Common myeloid progenitor, CD34-positive (primary cell): Measurements from ENCODE around the gene KIF19.

Source experiments
- CTCF ChIA-PET: fragments of 350-600 bp; sonication (Branson Sonifier 250); formaldehyde crosslinking; loops from one replicate; lab custom pipeline; 2021; ENCODE audit warnings: antibody characterized with exemption; lab: Charles Lee
- POLR2A ChIA-PET: fragments of 350-600 bp; sonication (Branson Sonifier 250); formaldehyde crosslinking; loops from one replicate; lab custom pipeline; 2021; ENCODE audit warnings: antibody characterized with exemption; lab: Charles Lee
- DNase-seq, 3 donors: peaks; one replicate each; pipeline versions ENCODE4 v3.0.0 to v3.0.0-alpha.2; 2013
- H3K27ac ChIP-seq, 2 experiments: 1 replicate in 1 of 2; 2 replicates in 1 of 2; pipeline ENCODE4 v1.7.0; 2013; ENCODE audit warnings: inconsistent platforms in 2 of 2, low read length in 2 of 2, mild to moderate bottlenecking in 2 of 2, low read depth in 1 of 2, moderate library complexity in 1 of 2; ENCODE audit not compliant: severe bottlenecking in 2 of 2, insufficient read depth in 1 of 2, poor library complexity in 1 of 2
- H3K27me3 ChIP-seq, 5 experiments: replicated peaks in 2 of 5; 1 replicate in 3 of 5; 2 replicates in 2 of 5; pipeline versions ENCODE4 v1.6.1 to v1.7.0; 2013; ENCODE audit warnings: low read length in 4 of 5, mild to moderate bottlenecking in 2 of 5, moderate library complexity in 2 of 5, inconsistent platforms in 1 of 5; ENCODE audit not compliant: insufficient read depth in 5 of 5, control insufficient read depth in 4 of 5
- H3K36me3 ChIP-seq, 4 experiments: 1 replicate in 2 of 4; 2 replicates in 2 of 4; pipeline versions ENCODE4 v1.6.1 to v1.7.0; 2013; ENCODE audit warnings: low read length in 3 of 4, control low read depth in 1 of 4, mild to moderate bottlenecking in 1 of 4; ENCODE audit not compliant: control insufficient read depth in 4 of 4, insufficient read depth in 4 of 4
- H3K4me1 ChIP-seq, 4 experiments: 1 replicate in 3 of 4; 2 replicates in 1 of 4; pipeline versions ENCODE4 v1.6.1 to v1.7.1; 2013; ENCODE audit warnings: low read length in 3 of 4, mild to moderate bottlenecking in 3 of 4, control low read depth in 1 of 4, inconsistent platforms in 1 of 4, moderate library complexity in 1 of 4; ENCODE audit not compliant: control insufficient read depth in 4 of 4, insufficient read depth in 4 of 4; ENCODE audit errors: control extremely low read depth in 1 of 4
- H3K4me3 ChIP-seq, 7 experiments: 1 replicate in 4 of 7; 2 replicates in 3 of 7; pipeline versions ENCODE4 v1.5.1 to v1.7.0; 2013; ENCODE audit warnings: mild to moderate bottlenecking in 7 of 7, low read length in 6 of 7, moderate library complexity in 6 of 7, inconsistent platforms in 2 of 7, low read depth in 2 of 7, control low read depth in 1 of 7; ENCODE audit not compliant: insufficient read depth in 4 of 7, control insufficient read depth in 1 of 7; ENCODE audit errors: extremely low read depth in 1 of 7
- H3K9me3 ChIP-seq, 5 experiments: 1 replicate in 4 of 5; 2 replicates in 1 of 5; pipeline versions ENCODE4 v1.6.1 to v1.7.1; 2013; ENCODE audit warnings: low read length in 4 of 5, mild to moderate bottlenecking in 2 of 5, inconsistent platforms in 1 of 5, low read depth in 1 of 5, moderate library complexity in 1 of 5; ENCODE audit not compliant: control insufficient read depth in 4 of 5, insufficient read depth in 2 of 5; ENCODE audit errors: control extremely low read depth in 1 of 5
- WGBS: methylation state at CpG from one replicate; pipeline ENCODE4 v1.1.5; 2013; ENCODE audit not compliant: insufficient coverage; 5-methylcytosine and 5-hydroxymethylcytosine counted together

The KIF19 gene

DNA sequence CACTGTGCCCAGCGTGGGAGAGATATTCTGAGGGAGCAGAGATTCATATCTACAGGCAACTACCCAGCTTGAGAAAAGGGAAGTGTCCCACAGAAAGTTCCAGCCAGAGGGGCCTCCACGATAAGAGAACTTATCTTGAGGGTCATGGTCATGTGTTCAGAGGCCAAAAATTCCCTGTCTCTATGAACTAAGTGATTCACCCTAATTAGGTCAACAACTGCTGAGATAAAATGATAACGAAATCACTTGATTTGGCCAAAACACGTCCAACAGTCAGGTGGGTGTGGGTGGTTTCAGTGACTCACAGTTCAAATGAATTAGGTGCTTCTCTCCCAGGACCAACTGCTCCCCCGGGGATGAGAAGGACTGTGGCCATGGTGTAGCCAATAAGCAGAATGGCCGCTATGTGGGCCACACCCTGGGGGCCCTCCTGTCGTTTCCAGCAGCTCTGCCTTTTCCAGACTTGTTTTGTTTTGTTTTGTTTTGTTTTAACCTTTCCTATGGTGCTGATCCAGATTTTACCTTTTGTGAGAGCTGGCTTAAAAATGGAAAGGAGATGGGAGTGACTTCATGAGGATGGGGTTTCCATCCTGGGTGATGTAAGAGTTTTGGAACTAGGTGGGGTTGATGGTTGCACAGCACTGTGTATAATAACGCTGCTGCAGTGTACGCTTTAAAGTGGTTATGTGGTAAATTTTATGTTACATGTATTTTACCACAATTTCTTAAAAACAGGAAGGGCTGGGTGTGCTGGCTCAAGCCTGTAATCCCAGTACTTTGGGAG is 43.2 kb upstream of the KIF19 start:
- peaks cover 0 to 5% (median 0%) of the 10 kb centered on the region in 5 experiments for H3K27me3 ChIP-seq
- CTCF ChIA-PET = interaction anchor here (1.1 to 2.4 kb wide), 4 partner anchors 12 to 70 kb away, joined by 4 to 7 read pairs (median 5); partner anchors contain the start of gene TTYH2
- DNase-seq = peak; percentile 51 to 87 (median 82)
- POLR2A ChIA-PET = no interaction called here
- H3K27ac ChIP-seq = no peak overlapping the region
- WGBS = 23% methylated on average over 7 of the region's 9 CpGs
- no peaks in the 10 kb centered on the region for H3K9me3 ChIP-seq
- no peaks in the 10 kb centered on the region for H3K36me3 ChIP-seq
- peak overlapping the region in 2 of 7 experiments; percentile 2 to 33 for H3K4me3 ChIP-seq
- peaks cover 5 to 21% (median 17%) of the 10 kb centered on the region in 4 experiments for H3K4me1 ChIP-seq

DNA sequence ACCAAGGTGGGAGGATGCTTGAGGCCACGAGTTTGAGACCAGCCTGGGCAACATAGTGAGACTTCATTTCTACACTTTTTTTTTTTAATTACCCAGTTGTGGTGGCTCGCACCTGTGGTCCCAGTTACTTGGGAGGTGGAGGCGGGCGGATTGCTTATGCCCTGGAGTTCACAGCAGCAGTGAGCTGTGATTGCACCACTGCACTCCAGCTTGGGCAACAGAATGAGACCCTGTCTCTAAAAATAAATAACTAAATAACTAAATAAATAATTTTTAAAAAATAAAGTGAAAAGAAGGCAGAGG is 42.7 kb upstream of the KIF19 start:
- Histone ChIP-seq H3K4me1 (peaks cover 5 to 21% (median 17%) of the 10 kb centered on the region in 4 experiments), H3K36me3 (no peaks in the 10 kb centered on the region), H3K4me3 (no peak overlapping the region), H3K27me3 (peaks cover 0 to 5% (median 0%) of the 10 kb centered on the region in 5 experiments), H3K27ac (no peak overlapping the region), H3K9me3 (no peaks in the 10 kb centered on the region)
- CTCF ChIA-PET = interaction anchor here (1.4 to 2.4 kb wide), 2 partner anchors 12 to 70 kb away, joined by 6 to 7 read pairs; partner anchors contain the start of gene TTYH2
- DNase-seq = no peak
- POLR2A ChIA-PET = no interaction called here
- no CpG with 5 or more reads among the region's 4 CpGs for WGBS

DNA sequence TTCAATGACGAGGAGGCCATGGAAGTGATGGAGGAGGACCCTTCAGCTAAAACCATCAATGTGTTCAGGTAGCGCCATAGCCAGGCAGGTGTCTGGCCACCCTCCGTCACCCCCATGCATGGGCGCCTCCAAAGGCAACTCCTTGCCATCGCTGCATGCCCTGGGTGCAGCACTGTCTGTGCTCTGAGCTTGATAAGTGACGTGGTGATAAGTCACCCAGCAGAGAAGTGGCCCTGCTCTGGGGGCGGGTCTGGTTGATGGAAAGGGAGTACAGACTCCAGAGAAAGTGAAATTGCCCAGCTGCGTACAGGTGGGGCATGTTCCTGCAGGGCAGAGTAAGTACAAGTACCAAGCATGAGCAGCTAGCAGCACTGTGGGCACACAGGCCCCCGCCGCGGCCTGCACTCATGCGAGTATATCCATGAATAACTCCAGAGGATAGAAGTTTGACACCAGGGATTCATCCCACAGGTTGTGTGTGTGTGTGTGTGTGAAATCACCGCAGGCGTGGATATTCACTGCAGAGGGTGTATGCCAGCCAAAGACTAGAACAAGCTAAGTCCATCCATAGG is 38.9 kb upstream of the KIF19 start:
- ChIA-PET POLR2A (no interaction called here), CTCF (interaction anchor here (2.4 kb wide), 1 partner anchor 9 kb away, joined by 10 read pairs; no protein-coding TSS in a partner anchor)
- 100% methylated on average over 8 of the region's 14 CpGs for WGBS
- Histone ChIP-seq H3K36me3 (no peaks in the 10 kb centered on the region), H3K9me3 (no peaks in the 10 kb centered on the region), H3K4me3 (no peak overlapping the region), H3K27me3 (peaks cover 0 to 5% (median 0%) of the 10 kb centered on the region in 5 experiments), H3K27ac (no peak overlapping the region), H3K4me1 (peaks cover 5 to 21% (median 17%) of the 10 kb centered on the region in 4 experiments)
- DNase-seq = no peak

DNA sequence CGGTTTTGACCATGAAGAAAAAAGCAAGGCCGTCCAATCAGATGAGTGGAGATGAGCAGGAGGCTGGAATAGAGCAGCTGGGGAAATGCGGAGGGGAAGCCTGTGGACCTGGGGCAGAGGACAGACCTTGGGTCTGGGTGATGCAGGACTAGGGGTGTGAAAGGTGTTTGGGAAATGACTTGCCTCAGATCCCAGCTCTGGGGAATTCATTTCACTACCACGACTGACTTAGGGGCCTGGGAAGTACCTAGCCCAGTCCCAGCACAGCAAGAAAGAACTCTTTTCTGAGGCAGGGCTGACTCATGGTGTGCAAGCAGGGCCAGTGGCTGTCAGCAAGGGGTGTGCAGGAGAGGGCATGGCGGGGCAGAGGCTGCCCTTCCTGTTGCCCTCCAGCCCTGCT is 37.2 kb upstream of the KIF19 start:
- peaks cover 0 to 5% (median 0%) of the 10 kb centered on the region in 5 experiments for H3K27me3 ChIP-seq
- CTCF ChIA-PET = interaction anchor here (0.7 to 1.4 kb wide), 3 partner anchors 10 to 68 kb away, joined by 3 to 4 read pairs (median 3); no protein-coding TSS in a partner anchor
- no peaks in the 10 kb centered on the region for H3K36me3 ChIP-seq
- no peak for DNase-seq
- H3K4me3 ChIP-seq = no peak overlapping the region
- no peak overlapping the region for H3K27ac ChIP-seq
- peaks cover 0 to 7% (median 5%) of the 10 kb centered on the region in 4 experiments for H3K4me1 ChIP-seq
- 100% methylated on average over 5 of the region's 5 CpGs for WGBS
- POLR2A ChIA-PET = no interaction called here
- no peaks in the 10 kb centered on the region for H3K9me3 ChIP-seq

DNA sequence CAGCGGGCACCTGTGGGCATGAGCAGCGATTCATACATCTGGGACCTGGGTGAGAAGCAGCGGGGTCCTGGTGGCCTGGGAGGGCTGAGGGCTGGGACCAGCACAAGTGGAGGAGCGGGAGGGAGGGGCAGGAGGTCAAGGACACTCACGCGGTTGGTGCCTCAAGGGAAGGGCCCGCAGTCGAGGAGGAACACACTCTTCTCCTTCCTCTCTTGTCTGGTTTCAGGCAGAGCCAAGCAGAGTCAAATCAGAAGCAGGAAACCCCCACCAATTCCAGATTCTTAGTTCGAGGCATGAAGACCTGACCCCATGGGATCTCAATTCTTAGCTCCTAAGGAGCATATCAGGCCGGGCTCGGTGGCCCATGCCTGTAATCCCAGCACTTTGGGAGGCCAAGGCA is 36.3 kb upstream of the KIF19 start:
- 76% methylated on average over 10 of the region's 11 CpGs for WGBS

DNA sequence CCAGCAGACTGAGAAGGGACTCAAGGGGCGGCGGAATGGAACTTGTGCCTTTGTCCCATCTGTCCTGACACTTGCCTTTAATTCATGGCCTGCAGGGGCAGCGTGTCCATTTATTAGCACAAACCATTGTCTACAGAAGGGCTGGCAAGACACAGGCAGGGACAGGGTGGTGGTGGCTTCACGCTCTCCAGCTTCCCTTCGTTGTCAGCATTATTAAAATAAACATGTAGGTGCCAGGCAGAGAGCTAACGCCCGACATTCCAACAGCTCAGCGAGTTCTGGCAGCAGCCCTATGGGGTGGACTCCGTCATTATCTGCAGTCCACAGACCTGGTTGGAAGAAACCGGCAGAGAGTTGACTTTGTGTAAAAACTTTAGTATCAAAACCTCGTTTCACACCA is 35.7 kb upstream of the KIF19 start:
- ChIA-PET CTCF (interaction anchor here (1.1 to 1.5 kb wide), 2 partner anchors 10 to 19 kb away, joined by 3 to 6 read pairs; no protein-coding TSS in a partner anchor), POLR2A (interaction anchor here (0.7 kb wide), 1 partner anchor 78 kb away, joined by 3 read pairs; no protein-coding TSS in a partner anchor)
- Histone ChIP-seq H3K36me3 (no peaks in the 10 kb centered on the region), H3K4me3 (no peak overlapping the region), H3K9me3 (peaks cover 0 to 2% (median 0%) of the 10 kb centered on the region in 5 experiments), H3K27ac (no peak overlapping the region), H3K27me3 (peaks cover 0 to 2% (median 0%) of the 10 kb centered on the region in 5 experiments), H3K4me1 (no peaks in the 10 kb centered on the region)
- DNase-seq = no peak
- 97% methylated on average over 9 of the region's 11 CpGs for WGBS

More for the DNA sequence above, 36.3 kb upstream of the KIF19 start:
- H3K9me3 ChIP-seq = peaks cover 0 to under 1% (median 0%) of the 10 kb centered on the region in 5 experiments
- H3K4me1 ChIP-seq = peaks cover 0 to 6% (median 4%) of the 10 kb centered on the region in 4 experiments
- CTCF ChIA-PET = interaction anchor here (1.1 kb wide), 1 partner anchor 10 kb away, joined by 6 read pairs; no protein-coding TSS in a partner anchor
- no peaks in the 10 kb centered on the region for H3K36me3 ChIP-seq
- no peak overlapping the region for H3K4me3 ChIP-seq
- peaks cover 0 to 5% (median 0%) of the 10 kb centered on the region in 5 experiments for H3K27me3 ChIP-seq
- POLR2A ChIA-PET = no interaction called here
- H3K27ac ChIP-seq = no peak overlapping the region
- DNase-seq = no peak
